ENCODE measurements around the gene NOX5. TPM values are rescaled to one million over a fixed set of nuclear protein-coding genes. Genes with fewer than 3 reads are reported as not detected.
A peak's percentile ranks its signal among the peaks of the same experiment; 100 is the strongest.

Gene NOX5
- total RNA-seq, 1 donor from 2014 or later, result 0.20 TPM

- no peaks in the 10 kb centered on the region for H3K36me3 Mint-ChIP-seq
- no peak for DNase-seq (ENCODE audit: low spot score in 2 of 2, unreplicated experiment in 2 of 2)
- no peaks in the 10 kb centered on the region for H3K9me3 Mint-ChIP-seq
- TF ChIP-seq CTCF (IDR thresholded peaks at IDR 0.05; ENCODE audit: unreplicated experiment), result no peak
- peak overlapping the region; percentile 80 for H3K27ac Mint-ChIP-seq
- H3K27me3 Mint-ChIP-seq (ENCODE audit: low read depth), result peaks cover under 1% of the 10 kb centered on the region
- H3K4me3 Mint-ChIP-seq, result no peak overlapping the region
- peaks cover 37% of the 10 kb centered on the region for H3K4me1 Mint-ChIP-seq
Measured at GRCh38 chr15:69081310-69082004, 67.0 kb downstream of the NOX5 start.

GRCh38 chr15:69082021-69082502, 67.6 kb downstream of the NOX5 start:
- Mint-ChIP-seq H3K36me3 (no peaks in the 10 kb centered on the region), H3K27ac (peak overlapping the region; percentile 74), H3K4me1 (peaks cover 37% of the 10 kb centered on the region), H3K4me3 (no peak overlapping the region), H3K27me3 (ENCODE audit: low read depth) (peaks cover 5% of the 10 kb centered on the region), H3K9me3 (no peaks in the 10 kb centered on the region)
- no peak for TF ChIP-seq CTCF (IDR thresholded peaks at IDR 0.05; ENCODE audit: unreplicated experiment)
- DNase-seq (ENCODE audit: low spot score in 2 of 2, unreplicated experiment in 2 of 2), result no peak

GRCh38 chr15:69082554-69082953, 68.1 kb downstream of the NOX5 start:
- TF ChIP-seq CTCF (IDR thresholded peaks at IDR 0.05; ENCODE audit: unreplicated experiment), result no peak
- H3K9me3 Mint-ChIP-seq, result no peaks in the 10 kb centered on the region
- peaks cover 37% of the 10 kb centered on the region for H3K4me1 Mint-ChIP-seq
- H3K27ac Mint-ChIP-seq, result peak overlapping the region; percentile 74
- H3K36me3 Mint-ChIP-seq, result no peaks in the 10 kb centered on the region
- peaks cover 9% of the 10 kb centered on the region for H3K27me3 Mint-ChIP-seq (ENCODE audit: low read depth)
- DNase-seq (ENCODE audit: low spot score in 2 of 2, unreplicated experiment in 2 of 2), result no peak
- no peak overlapping the region for H3K4me3 Mint-ChIP-seq

GRCh38 chr15:69084404-69085030, 70.0 kb downstream of the NOX5 start:
- H3K27ac Mint-ChIP-seq, result no peak overlapping the region

GRCh38 chr15:69085325-69086081, 71.0 kb downstream of the NOX5 start:
- H3K27me3 Mint-ChIP-seq (ENCODE audit: low read depth), result peaks cover 21% of the 10 kb centered on the region
- H3K4me1 Mint-ChIP-seq, result peaks cover 35% of the 10 kb centered on the region
- DNase-seq (ENCODE audit: low spot score in 2 of 2, unreplicated experiment in 2 of 2), result no peak
- H3K27ac Mint-ChIP-seq, result no peak overlapping the region
- no peak overlapping the region for H3K4me3 Mint-ChIP-seq
- no peak for TF ChIP-seq CTCF (IDR thresholded peaks at IDR 0.05; ENCODE audit: unreplicated experiment)
- no peaks in the 10 kb centered on the region for H3K36me3 Mint-ChIP-seq
- H3K9me3 Mint-ChIP-seq, result no peaks in the 10 kb centered on the region

More at GRCh38 chr15:69084404-69085030, 70.0 kb downstream of the NOX5 start:
- no peaks in the 10 kb centered on the region for H3K9me3 Mint-ChIP-seq
- peaks cover 37% of the 10 kb centered on the region for H3K4me1 Mint-ChIP-seq
- H3K27me3 Mint-ChIP-seq (ENCODE audit: low read depth), result peaks cover 19% of the 10 kb centered on the region
- no peak for TF ChIP-seq CTCF (IDR thresholded peaks at IDR 0.05; ENCODE audit: unreplicated experiment)
- no peak for DNase-seq (ENCODE audit: low spot score in 2 of 2, unreplicated experiment in 2 of 2)
- H3K36me3 Mint-ChIP-seq, result no peaks in the 10 kb centered on the region
- no peak overlapping the region for H3K4me3 Mint-ChIP-seq

Data from mesothelial cell of epicardium (in vitro differentiated cells).